SK-N-SH (cell line): ENCODE data around the gene TMEM63C. TPM values are rescaled to one million over a fixed set of nuclear protein-coding genes. Genes with fewer than 3 reads are reported as not detected.

Experiments
- CTCF ChIA-PET: fragments of 300-600, 350-600 bp; formaldehyde crosslinking; extraction: SDS; loops from one replicate; lab custom pipeline; 2021; lab: Yijun Ruan, JAX
- POLR2A ChIA-PET: fragments of 350-600 bp; sonication (Branson Sonifier 250); formaldehyde crosslinking; extraction: SDS; loops from one replicate; lab custom pipeline; 2020; ENCODE audit warnings: antibody characterized with exemption, inconsistent platforms; lab: Yijun Ruan, JAX
- DNase-seq: peaks from one replicate; pipeline ENCODE4 v3.0.0; 2012
- H2AFZ ChIP-seq: fragments of 200-600 bp; sonication (generic); 2 replicates; pipeline ENCODE4 v1.8.1; 2016; ENCODE audit warnings: antibody characterized with exemption, mild to moderate bottlenecking, low read depth
- H3F3A ChIP-seq: fragments of 200-600 bp; sonication (generic); replicated peaks from 2 replicates; pipeline ENCODE3; 2016; ENCODE audit warnings: antibody characterized with exemption, mild to moderate bottlenecking; ENCODE audit not compliant: insufficient read depth
- H3K27ac ChIP-seq, 2 experiments: fragments of 200-500 bp in 1 of 2; fragments of 200-600 bp in 1 of 2; sonication (Bioruptor generic) in 1 of 2; sonication (generic), shearing (Covaris generic) in 1 of 2; 2 replicates each; pipeline versions ENCODE4 v1.5.1 to v1.6.1; 2014 to 2016; ENCODE audit warnings: low read depth in 2 of 2, inconsistent platforms in 1 of 2, low read length in 1 of 2, mild to moderate bottlenecking in 1 of 2, mixed read lengths in 1 of 2
- H3K27me3 ChIP-seq: fragments of 200-600 bp; sonication (generic), shearing (Covaris generic); 2 replicates; pipeline ENCODE4 v1.6.1; 2016; ENCODE audit warnings: mixed run types; ENCODE audit not compliant: insufficient read depth
- H3K36me3 ChIP-seq, 2 experiments: fragments of 200-500 bp in 1 of 2; fragments of 200-600 bp in 1 of 2; sonication (Bioruptor generic) in 1 of 2; sonication (generic) in 1 of 2; replicated peaks in 1 of 2; 2 replicates each; pipeline versions ENCODE3 to v1.5.1; 2014 to 2016; ENCODE audit warnings: low read length in 1 of 2, mild to moderate bottlenecking in 1 of 2; ENCODE audit not compliant: insufficient read depth in 2 of 2, control insufficient read depth in 1 of 2
- H3K4me1 ChIP-seq, 2 experiments: fragments of 200-500 bp in 1 of 2; fragments of 200-600 bp in 1 of 2; sonication (Bioruptor generic) in 1 of 2; sonication (generic), shearing (Covaris generic) in 1 of 2; 2 replicates each; pipeline versions ENCODE4 v1.5.1 to v1.6.1; 2014 to 2016; ENCODE audit warnings: low read depth in 1 of 2, low read length in 1 of 2, mixed run types in 1 of 2; ENCODE audit not compliant: insufficient read depth in 2 of 2, control insufficient read depth in 1 of 2
- H3K4me2 ChIP-seq: fragments of 200-600 bp; sonication (generic), shearing (Covaris generic); 2 replicates; pipeline ENCODE4 v1.6.1; 2017; ENCODE audit warnings: mixed run types
- H3K4me3 ChIP-seq, 2 experiments: fragments of 200-500 bp in 1 of 2; fragments of 200-600 bp in 1 of 2; sonication (Bioruptor generic) in 1 of 2; sonication (generic), shearing (Covaris generic) in 1 of 2; 2 replicates each; pipeline versions ENCODE4 v1.5.1 to v1.8.1; 2014 to 2016; ENCODE audit warnings: low read depth in 2 of 2, inconsistent platforms in 1 of 2, low read length in 1 of 2, mild to moderate bottlenecking in 1 of 2, mixed read lengths in 1 of 2, moderate library complexity in 1 of 2
- H3K79me2 ChIP-seq: fragments of 200-600 bp; sonication (generic); 2 replicates; pipeline ENCODE4 v1.8.1; 2017; ENCODE audit warnings: mild to moderate bottlenecking; ENCODE audit not compliant: insufficient read depth
- H3K9ac ChIP-seq: fragments of 200-600 bp; sonication (generic); 2 replicates; pipeline ENCODE4 v1.6.1; 2017; ENCODE audit warnings: mixed run types
- H3K9me2 ChIP-seq: fragments of 200-600 bp; sonication (generic); 2 replicates; pipeline ENCODE4 v1.6.1; 2017; ENCODE audit warnings: mixed run types
- H3K9me3 ChIP-seq: fragments of 200-600 bp; sonication (generic); 2 replicates; pipeline ENCODE4 v1.6.1; 2017; ENCODE audit warnings: mixed run types, mild to moderate bottlenecking, moderate library complexity
- H4K20me1 ChIP-seq: fragments of 200-600 bp; sonication (generic); 2 replicates; pipeline ENCODE4 v1.6.1; 2017; ENCODE audit warnings: mild to moderate bottlenecking, mixed run types; ENCODE audit not compliant: insufficient read depth
- CHD2 ChIP-seq: fragments of 150-350 bp; IDR thresholded peaks from 2 replicates; pipeline ENCODE4 v1.6.1; 2018; ENCODE audit warnings: low read length; ENCODE audit not compliant: partially characterized antibody
- ELF1 ChIP-seq: IDR thresholded peaks from 2 replicates; pipeline ENCODE4 v1.4.0; 2012
- FOXJ3 ChIP-seq: sonication (generic); formaldehyde crosslinking; IDR thresholded peaks from 2 replicates; pipeline ENCODE4 v1.5.1; 2020; ENCODE audit warnings: mild to moderate bottlenecking, missing genetic modification reagents
- GABPA ChIP-seq: IDR thresholded peaks from 2 replicates; pipeline ENCODE4 v1.4.0; 2012; ENCODE audit warnings: low read depth, mild to moderate bottlenecking
- NFIC ChIP-seq: IDR thresholded peaks from 2 replicates; pipeline ENCODE4 v1.4.0; 2012; ENCODE audit warnings: borderline replicate concordance
- POLR2AphosphoS5 ChIP-seq: IDR thresholded peaks from 2 replicates; pipeline ENCODE4 v1.6.1; 2012; ENCODE audit warnings: low read depth, low read length
- RFX5 ChIP-seq: IDR thresholded peaks from 2 replicates; pipeline ENCODE4 v1.6.1; 2012; ENCODE audit warnings: mild to moderate bottlenecking, improper control_type of control experiment, low read length
- YY1 ChIP-seq: IDR thresholded peaks from 2 replicates; pipeline ENCODE4 v1.4.0; 2012; ENCODE audit warnings: low read depth, mild to moderate bottlenecking
- WGBS: methylation state at CpG from one replicate; pipeline ENCODE4 v1.1.6; 2017; ENCODE audit warnings: low lambda C conversion rate; 5-methylcytosine and 5-hydroxymethylcytosine counted together
- polyA plus RNA-seq, 3 experiments: library from polyadenylated mRNA; depleted of rRNA; stranded (reverse); fragments of >200 nt; gene quantifications; 2 replicates each; pipeline ENCODE4 v1.2.3, GENCODE V29; 2012
- TF ChIP-seq, protein P1 (sequence below): IDR thresholded peaks from 2 replicates; pipeline ENCODE4 v1.6.1; 2012; ENCODE audit warnings: mild to moderate bottlenecking, low read depth, low read length, moderate library complexity
- TF ChIP-seq, protein P2 (sequence below): fragments of 150-350 bp; IDR thresholded peaks from 2 replicates; pipeline ENCODE4 v1.6.1; 2016; ENCODE audit warnings: mild to moderate bottlenecking, low read depth, low read length
- TF ChIP-seq, protein P3 (sequence below): IDR thresholded peaks from 2 replicates; pipeline ENCODE4 v1.4.0; 2012; ENCODE audit warnings: low read depth, borderline replicate concordance
- TF ChIP-seq, protein P4 (sequence below): IDR thresholded peaks from 2 replicates; pipeline ENCODE4 v1.4.0; 2012; ENCODE audit warnings: low read depth, borderline replicate concordance

The TMEM63C gene
- polyA plus RNA-seq, 1 of the 3 experiments (the other 2 are of a cell fraction): 0.25 TPM

DNA sequence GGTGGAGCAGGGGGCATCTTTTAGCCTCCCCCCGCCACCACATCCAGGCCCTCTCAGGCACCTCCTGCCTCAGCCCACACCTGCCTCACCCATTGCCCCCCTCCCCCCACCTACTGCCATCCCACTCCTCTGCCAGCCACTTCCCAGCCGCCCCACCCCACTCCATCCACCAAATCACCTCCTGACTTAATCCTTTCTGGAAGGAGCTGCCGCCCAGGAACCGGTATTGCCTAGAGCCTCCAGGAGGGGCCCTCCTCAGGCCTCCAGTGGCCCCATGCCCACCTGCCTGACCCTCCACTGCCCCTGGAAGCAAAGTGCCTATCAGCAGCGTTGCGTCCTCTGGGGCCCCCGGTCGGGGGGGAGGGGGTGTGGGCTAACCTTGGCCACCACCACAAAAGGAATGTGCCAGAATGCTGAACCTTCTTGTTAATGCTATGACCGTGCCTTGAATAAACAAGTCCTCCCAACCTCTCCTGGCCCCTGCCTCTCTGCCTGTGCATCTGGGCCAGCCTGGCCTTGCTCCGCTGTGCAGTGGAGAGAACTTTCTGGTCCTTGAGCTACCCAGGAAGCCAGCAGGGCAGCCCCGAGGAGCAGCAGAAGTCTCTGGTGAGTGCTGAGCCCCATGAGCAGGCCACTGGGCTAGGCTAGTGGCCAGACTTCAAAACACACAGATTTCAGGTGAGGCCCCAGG, 77.6 kb downstream of the TMEM63C start:
- WGBS: 70% methylated on average over 5 of the region's 11 CpGs
- no peaks in the 10 kb centered on the region for H3K36me3 ChIP-seq
- H4K20me1 ChIP-seq: no peaks in the 10 kb centered on the region
- TF ChIP-seq NFIC (no peak), GABPA (no peak)
- TF ChIP-seq, protein P1, sequence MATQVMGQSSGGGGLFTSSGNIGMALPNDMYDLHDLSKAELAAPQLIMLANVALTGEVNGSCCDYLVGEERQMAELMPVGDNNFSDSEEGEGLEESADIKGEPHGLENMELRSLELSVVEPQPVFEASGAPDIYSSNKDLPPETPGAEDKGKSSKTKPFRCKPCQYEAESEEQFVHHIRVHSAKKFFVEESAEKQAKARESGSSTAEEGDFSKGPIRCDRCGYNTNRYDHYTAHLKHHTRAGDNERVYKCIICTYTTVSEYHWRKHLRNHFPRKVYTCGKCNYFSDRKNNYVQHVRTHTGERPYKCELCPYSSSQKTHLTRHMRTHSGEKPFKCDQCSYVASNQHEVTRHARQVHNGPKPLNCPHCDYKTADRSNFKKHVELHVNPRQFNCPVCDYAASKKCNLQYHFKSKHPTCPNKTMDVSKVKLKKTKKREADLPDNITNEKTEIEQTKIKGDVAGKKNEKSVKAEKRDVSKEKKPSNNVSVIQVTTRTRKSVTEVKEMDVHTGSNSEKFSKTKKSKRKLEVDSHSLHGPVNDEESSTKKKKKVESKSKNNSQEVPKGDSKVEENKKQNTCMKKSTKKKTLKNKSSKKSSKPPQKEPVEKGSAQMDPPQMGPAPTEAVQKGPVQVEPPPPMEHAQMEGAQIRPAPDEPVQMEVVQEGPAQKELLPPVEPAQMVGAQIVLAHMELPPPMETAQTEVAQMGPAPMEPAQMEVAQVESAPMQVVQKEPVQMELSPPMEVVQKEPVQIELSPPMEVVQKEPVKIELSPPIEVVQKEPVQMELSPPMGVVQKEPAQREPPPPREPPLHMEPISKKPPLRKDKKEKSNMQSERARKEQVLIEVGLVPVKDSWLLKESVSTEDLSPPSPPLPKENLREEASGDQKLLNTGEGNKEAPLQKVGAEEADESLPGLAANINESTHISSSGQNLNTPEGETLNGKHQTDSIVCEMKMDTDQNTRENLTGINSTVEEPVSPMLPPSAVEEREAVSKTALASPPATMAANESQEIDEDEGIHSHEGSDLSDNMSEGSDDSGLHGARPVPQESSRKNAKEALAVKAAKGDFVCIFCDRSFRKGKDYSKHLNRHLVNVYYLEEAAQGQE: no peak
- TF ChIP-seq, protein P2, sequence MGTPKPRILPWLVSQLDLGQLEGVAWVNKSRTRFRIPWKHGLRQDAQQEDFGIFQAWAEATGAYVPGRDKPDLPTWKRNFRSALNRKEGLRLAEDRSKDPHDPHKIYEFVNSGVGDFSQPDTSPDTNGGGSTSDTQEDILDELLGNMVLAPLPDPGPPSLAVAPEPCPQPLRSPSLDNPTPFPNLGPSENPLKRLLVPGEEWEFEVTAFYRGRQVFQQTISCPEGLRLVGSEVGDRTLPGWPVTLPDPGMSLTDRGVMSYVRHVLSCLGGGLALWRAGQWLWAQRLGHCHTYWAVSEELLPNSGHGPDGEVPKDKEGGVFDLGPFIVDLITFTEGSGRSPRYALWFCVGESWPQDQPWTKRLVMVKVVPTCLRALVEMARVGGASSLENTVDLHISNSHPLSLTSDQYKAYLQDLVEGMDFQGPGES: no peak
- H3K27ac ChIP-seq: no peak overlapping the region
- POLR2A ChIA-PET: no interaction called here
- H3K9ac ChIP-seq: no peak overlapping the region
- no peak overlapping the region for H3K4me3 ChIP-seq
- H3K4me2 ChIP-seq: no peak overlapping the region
- no peak overlapping the region for H2AFZ ChIP-seq
- H3F3A ChIP-seq: no peaks in the 10 kb centered on the region
- no peaks in the 10 kb centered on the region for H3K9me2 ChIP-seq
- CTCF ChIA-PET: interaction anchor here (1.0 kb wide), 1 partner anchor 42 kb away, joined by 4 read pairs; no protein-coding TSS in a partner anchor
- H3K79me2 ChIP-seq: no peaks in the 10 kb centered on the region
- H3K9me3 ChIP-seq: no peaks in the 10 kb centered on the region
- no peaks in the 10 kb centered on the region for H3K4me1 ChIP-seq
- peaks cover 8% of the 10 kb centered on the region; the same call in 1 of the 2 replicates for H3K27me3 ChIP-seq
- DNase-seq: no peak

DNA sequence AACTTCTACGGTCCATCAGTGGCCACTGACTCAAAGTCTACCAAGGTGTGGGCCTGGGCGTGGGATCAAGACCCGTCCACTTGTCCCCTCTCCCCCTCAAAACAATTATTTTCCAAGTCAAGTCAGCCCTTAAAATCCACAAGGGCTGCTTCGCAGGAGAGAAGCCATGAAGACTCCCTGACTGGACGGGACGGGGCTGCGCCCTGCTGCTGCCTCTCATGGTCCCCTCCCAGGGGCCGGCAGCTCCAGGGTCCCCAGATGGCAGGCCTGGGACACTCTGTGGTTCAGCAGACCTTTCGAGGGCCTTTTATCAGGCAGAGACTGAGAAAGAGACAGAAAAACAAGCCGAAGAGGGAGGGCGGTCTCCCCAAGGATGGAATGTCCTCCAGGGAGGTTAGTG, 78.6 kb downstream of the TMEM63C start:
- no peaks in the 10 kb centered on the region for H3F3A ChIP-seq
- H3K4me2 ChIP-seq: no peak overlapping the region
- H3K9me3 ChIP-seq: no peaks in the 10 kb centered on the region
- H4K20me1 ChIP-seq: no peaks in the 10 kb centered on the region
- no peak overlapping the region for H2AFZ ChIP-seq
- WGBS: 68% methylated on average over 9 of the region's 11 CpGs
- H3K4me1 ChIP-seq: no peaks in the 10 kb centered on the region; a peak in 1 of 4 replicates
- H3K9me2 ChIP-seq: no peaks in the 10 kb centered on the region
- POLR2A ChIA-PET: no interaction called here
- no peak overlapping the region for H3K27ac ChIP-seq
- H3K27me3 ChIP-seq: peaks cover 8% of the 10 kb centered on the region; the same call in 1 of the 2 replicates
- no peak overlapping the region for H3K4me3 ChIP-seq
- H3K9ac ChIP-seq: no peak overlapping the region
- TF ChIP-seq, protein P3, sequence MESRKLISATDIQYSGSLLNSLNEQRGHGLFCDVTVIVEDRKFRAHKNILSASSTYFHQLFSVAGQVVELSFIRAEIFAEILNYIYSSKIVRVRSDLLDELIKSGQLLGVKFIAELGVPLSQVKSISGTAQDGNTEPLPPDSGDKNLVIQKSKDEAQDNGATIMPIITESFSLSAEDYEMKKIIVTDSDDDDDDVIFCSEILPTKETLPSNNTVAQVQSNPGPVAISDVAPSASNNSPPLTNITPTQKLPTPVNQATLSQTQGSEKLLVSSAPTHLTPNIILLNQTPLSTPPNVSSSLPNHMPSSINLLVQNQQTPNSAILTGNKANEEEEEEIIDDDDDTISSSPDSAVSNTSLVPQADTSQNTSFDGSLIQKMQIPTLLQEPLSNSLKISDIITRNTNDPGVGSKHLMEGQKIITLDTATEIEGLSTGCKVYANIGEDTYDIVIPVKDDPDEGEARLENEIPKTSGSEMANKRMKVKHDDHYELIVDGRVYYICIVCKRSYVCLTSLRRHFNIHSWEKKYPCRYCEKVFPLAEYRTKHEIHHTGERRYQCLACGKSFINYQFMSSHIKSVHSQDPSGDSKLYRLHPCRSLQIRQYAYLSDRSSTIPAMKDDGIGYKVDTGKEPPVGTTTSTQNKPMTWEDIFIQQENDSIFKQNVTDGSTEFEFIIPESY: no peak
- TF ChIP-seq FOXJ3 (CRISPR knock-in tag) (no peak), POLR2AphosphoS5 (no peak), GABPA (no peak), YY1 (no peak), ELF1 (no peak), CHD2 (no peak), RFX5 (no peak)
- TF ChIP-seq, protein P4, sequence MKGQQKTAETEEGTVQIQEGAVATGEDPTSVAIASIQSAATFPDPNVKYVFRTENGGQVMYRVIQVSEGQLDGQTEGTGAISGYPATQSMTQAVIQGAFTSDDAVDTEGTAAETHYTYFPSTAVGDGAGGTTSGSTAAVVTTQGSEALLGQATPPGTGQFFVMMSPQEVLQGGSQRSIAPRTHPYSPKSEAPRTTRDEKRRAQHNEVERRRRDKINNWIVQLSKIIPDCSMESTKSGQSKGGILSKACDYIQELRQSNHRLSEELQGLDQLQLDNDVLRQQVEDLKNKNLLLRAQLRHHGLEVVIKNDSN: no peak
- TF ChIP-seq, protein P1: no peak
- TF ChIP-seq, all 33 proteins: peak for 0
- no peak for DNase-seq
- CTCF ChIA-PET: interaction anchor here (1.2 kb wide), 1 partner anchor 55 kb away, joined by 5 read pairs; no protein-coding TSS in a partner anchor
- H3K36me3 ChIP-seq: no peaks in the 10 kb centered on the region
- H3K79me2 ChIP-seq: no peaks in the 10 kb centered on the region
